HG02798 (cell line): ENCODE results near the gene MYO5C.
"Not testable (repeated sequence)": the region's sequence is repeated elsewhere in the genome, so short reads cannot be mapped to it uniquely, and the experiment has no call there.

Experiments used
- ATAC-seq: cut with Tn5 transposase; IDR thresholded peaks from one replicate; pipeline ENCODE4 v1.9.1; 2021; ENCODE audit warnings: mild to moderate bottlenecking; ENCODE audit not compliant: unreplicated experiment, poor library complexity

The MYO5C gene

GRCh38 chr15:52246686-52247431 is 48.7 kb downstream of the MYO5C start:
- ATAC-seq: no peak

GRCh38 chr15:52243697-52244555 is 51.7 kb downstream of the MYO5C start:
- ATAC-seq: no peak

- ATAC-seq: no peak
Measured at GRCh38 chr15:52243286-52243685, 52.3 kb downstream of the MYO5C start.

- ATAC-seq: no peak
Measured at GRCh38 chr15:52241489-52241888, 54.1 kb downstream of the MYO5C start.

GRCh38 chr15:52240166-52240565 is 55.4 kb downstream of the MYO5C start:
- ATAC-seq: no peak

GRCh38 chr15:52238989-52239525 is 56.5 kb downstream of the MYO5C start:
- not testable (repeated sequence) for ATAC-seq

- no peak for ATAC-seq
Measured at GRCh38 chr15:52238149-52238548, 57.5 kb downstream of the MYO5C start.

GRCh38 chr15:52236013-52236412 is 59.6 kb downstream of the MYO5C start:
- ATAC-seq: no peak

- ATAC-seq: peak; percentile 53
Measured at GRCh38 chr15:52234596-52235541, 60.7 kb downstream of the MYO5C start.

- ATAC-seq: peak; percentile 33
Measured at GRCh38 chr15:52233405-52233804, 62.2 kb downstream of the MYO5C start.

GRCh38 chr15:52232327-52232726 is 63.3 kb downstream of the MYO5C start:
- ATAC-seq: peak; percentile 59

- no peak for ATAC-seq
Measured at GRCh38 chr15:52230073-52230472, 65.5 kb downstream of the MYO5C start.

GRCh38 chr15:52228921-52229320 is 66.7 kb downstream of the MYO5C start:
- no peak for ATAC-seq

- ATAC-seq: peak; percentile 86
Measured at GRCh38 chr15:52227456-52227855, 68.1 kb downstream of the MYO5C start.

- no peak for ATAC-seq
Measured at GRCh38 chr15:52225230-52225629, 70.4 kb downstream of the MYO5C start.

GRCh38 chr15:52224211-52224610 is 71.4 kb downstream of the MYO5C start:
- ATAC-seq: no peak

GRCh38 chr15:52221730-52222129 is 73.9 kb downstream of the MYO5C start:
- peak; percentile 51 for ATAC-seq

GRCh38 chr15:52220937-52221660 is 74.5 kb downstream of the MYO5C start:
- peak; percentile 22 for ATAC-seq

GRCh38 chr15:52220251-52220650 is 75.4 kb downstream of the MYO5C start:
- no peak for ATAC-seq
